Lung microvascular endothelial cell (primary cell): ENCODE data around the gene GTF2B. TPM values are rescaled to one million over a fixed set of nuclear protein-coding genes. Genes with fewer than 3 reads are reported as not detected.
"Not testable (repeated sequence)": the region's sequence is repeated elsewhere in the genome, so short reads cannot be mapped to it uniquely, and the experiment has no call there.

Experiments
- DNase-seq, 2 donors: peaks; one replicate each; pipeline versions ENCODE4 v3.0.0 to v3.0.0-alpha.2; 2010; ENCODE audit warnings: low read depth in 2 of 2
- total RNA-seq: library from RNA; depleted of rRNA; stranded (reverse); fragments of >200 nt; gene quantifications from 2 replicates; pipeline ENCODE4 v1.2.1, GENCODE V29; 2014

Gene GTF2B
- total RNA-seq = 28.8 and 37.9 TPM in 2 replicates

GRCh38 chr1:88891318-88891950, at the start of gene GTF2B:
Gene GTF2B (minus strand): TSS chr1:88891567. CDS start chr1:88891499, 68 bp downstream.
- peak; percentile 97 for DNase-seq

GRCh38 chr1:88938528-88938927, 47.2 kb upstream of the GTF2B start:
- DNase-seq = not testable (repeated sequence)

- DNase-seq = no peak
Observed at GRCh38 chr1:88936760-88937342, 45.5 kb upstream of the GTF2B start.

GRCh38 chr1:88936223-88936523, 44.8 kb upstream of the GTF2B start:
- DNase-seq = no peak

- peak; percentile 52 to 68 for DNase-seq
Observed at GRCh38 chr1:88935522-88936222, 44.3 kb upstream of the GTF2B start.

- DNase-seq = not testable (repeated sequence)
Observed at GRCh38 chr1:88930176-88930575, 38.8 kb upstream of the GTF2B start.

GRCh38 chr1:88923224-88923623, 31.9 kb upstream of the GTF2B start:
- no peak for DNase-seq

- DNase-seq = no peak
Observed at GRCh38 chr1:88922214-88922613, 30.8 kb upstream of the GTF2B start.

GRCh38 chr1:88920845-88921244, 29.5 kb upstream of the GTF2B start:
- no peak for DNase-seq

GRCh38 chr1:88917321-88918025, 26.1 kb upstream of the GTF2B start:
- no peak for DNase-seq

GRCh38 chr1:88916883-88917282, 25.5 kb upstream of the GTF2B start:
- no peak for DNase-seq

- DNase-seq = not testable (repeated sequence)
Observed at GRCh38 chr1:88911800-88912199, 20.4 kb upstream of the GTF2B start.

- DNase-seq = peak in 1 of 2 donors; percentile 7
Observed at GRCh38 chr1:88911161-88911560, 19.8 kb upstream of the GTF2B start.

GRCh38 chr1:88910401-88910800, 19.0 kb upstream of the GTF2B start:
- DNase-seq = no peak

GRCh38 chr1:88900883-88901282, 9.5 kb upstream of the GTF2B start:
- no peak for DNase-seq

GRCh38 chr1:88897070-88897730, 5.8 kb upstream of the GTF2B start:
- DNase-seq = no peak

- peak; percentile 39 to 69 for DNase-seq
Observed at GRCh38 chr1:88892357-88892877, 1.1 kb upstream of the GTF2B start.

GRCh38 chr1:88891951-88892340, 579 bp upstream of the GTF2B start:
- DNase-seq = no peak

GRCh38 chr1:88890791-88891317, 513 bp downstream of the GTF2B start:
- DNase-seq = peak; percentile 55 to 57

GRCh38 chr1:88890131-88890530, 1.2 kb downstream of the GTF2B start:
- DNase-seq = no peak

GRCh38 chr1:88888750-88889149, 2.6 kb downstream of the GTF2B start:
- DNase-seq = no peak
